HUDEP-2 (cell line): ENCODE data around the gene SBNO1.
"Not testable (repeated sequence)": the region's sequence is repeated elsewhere in the genome, so short reads cannot be mapped to it uniquely, and the experiment has no call there.

Experiments used
- DNase-seq, 76 experiments: peaks; one replicate each; lab custom pipeline; 2025; ENCODE audit not compliant: unreplicated experiment in 76 of 76; lab: John Stamatoyannopoulos, UW

SBNO1 gene

DNA sequence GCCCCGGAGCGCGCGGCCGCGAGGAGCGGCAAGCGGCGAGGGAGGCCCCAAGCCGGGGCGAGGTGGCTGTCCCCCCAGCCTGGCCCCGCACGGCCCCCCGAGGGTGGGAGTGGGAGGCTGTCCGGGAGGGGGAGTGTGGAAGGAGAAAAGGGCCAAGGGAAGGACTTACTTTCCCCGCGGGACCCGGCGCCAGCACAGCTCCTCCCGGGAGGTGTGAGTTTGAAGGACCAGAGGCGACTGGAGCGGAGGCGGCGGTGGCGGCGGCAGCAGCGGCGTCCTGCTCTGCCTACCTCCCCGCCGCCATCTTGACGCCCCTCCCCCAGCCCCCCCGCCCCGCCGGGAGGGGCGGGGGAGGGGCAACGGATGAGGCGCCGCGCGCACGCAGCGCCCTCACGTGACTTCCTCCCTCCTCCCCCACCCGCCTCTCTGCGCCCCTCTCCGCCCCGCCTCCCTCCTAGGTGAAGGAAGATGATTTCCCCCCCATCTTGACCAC, at the start of gene SBNO1:
TSS of gene SBNO1 (minus strand) at position 316 of the 493 bp plus-strand sequence. CDS start 14,406 bp downstream, outside the sequence.
- DNase-seq, result peak in 71 of 76 experiments; percentile 31 to 95 (median 85)

DNA sequence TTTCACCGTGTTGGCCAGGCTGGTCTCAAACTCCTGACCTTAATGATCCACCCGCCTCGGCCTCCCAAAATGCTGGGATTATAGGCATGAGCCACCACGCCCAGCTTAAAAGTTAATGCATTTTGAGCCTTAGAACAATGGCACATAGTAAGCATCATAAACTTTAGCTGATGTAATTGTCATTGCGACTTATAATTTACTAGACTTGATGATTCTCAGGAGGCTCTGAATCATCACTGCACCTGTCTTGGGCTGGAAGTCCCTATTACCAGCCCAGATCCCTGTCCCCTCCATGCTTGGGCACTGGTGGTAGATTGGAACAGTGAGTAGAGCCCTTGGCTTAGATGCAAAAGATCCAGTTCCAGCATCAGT, 45.4 kb upstream of the SBNO1 start:
- DNase-seq, result no peak

DNA sequence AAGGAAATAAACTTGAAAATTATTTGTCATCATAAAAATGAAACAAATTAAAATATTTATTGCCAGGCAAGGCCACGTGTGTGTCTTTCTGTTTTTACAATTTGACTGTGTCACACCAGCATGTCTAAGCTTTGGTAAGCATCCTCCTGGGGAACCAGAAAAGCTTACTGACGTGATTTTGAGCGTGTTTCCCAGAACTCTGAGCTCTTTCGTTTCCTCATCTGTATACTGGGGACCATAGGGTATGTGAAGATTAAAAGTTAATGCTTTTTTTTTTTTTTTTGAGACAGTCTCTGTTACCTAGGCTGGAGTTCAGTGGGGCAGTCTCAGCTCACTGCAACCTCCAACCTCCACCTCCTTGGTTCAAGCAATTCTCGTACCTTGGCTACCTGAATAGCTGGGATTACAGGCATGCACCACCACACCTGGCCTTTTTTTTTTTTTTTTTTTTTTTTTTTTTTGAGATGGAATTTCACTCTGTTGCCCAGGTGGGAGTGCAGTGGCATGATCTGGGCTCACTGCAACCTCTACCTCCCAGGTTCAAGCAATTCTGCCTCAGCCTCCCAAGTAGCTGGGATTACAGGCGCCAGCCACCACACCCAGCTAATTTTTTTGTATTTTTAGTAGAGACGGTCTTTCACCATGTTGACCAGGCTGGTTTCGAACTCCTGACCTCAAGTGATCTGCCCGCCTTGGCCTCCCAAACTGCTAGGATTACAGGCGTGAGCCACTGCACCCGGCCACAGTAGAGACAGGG, 44.8 kb upstream of the SBNO1 start:
- not testable (repeated sequence) for DNase-seq

DNA sequence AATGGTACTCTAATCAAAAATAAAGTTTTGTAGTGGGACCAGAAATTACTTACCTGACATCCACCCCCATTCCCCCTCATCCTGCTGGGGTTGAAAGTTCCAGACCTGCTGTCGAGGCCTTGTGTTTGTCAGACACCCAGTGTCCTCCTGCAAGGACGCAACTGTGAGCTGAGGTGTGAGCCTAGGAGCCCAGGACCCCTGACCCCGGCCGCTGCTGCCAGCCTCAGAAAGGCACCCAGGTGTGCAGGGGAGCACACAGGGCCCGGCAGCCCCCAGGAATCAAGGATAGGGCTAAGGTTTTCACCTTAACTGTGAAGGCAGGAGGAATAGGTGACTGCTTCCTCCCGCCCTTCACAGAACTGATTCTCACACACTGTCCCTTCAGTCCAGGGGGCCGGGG, 44.0 kb upstream of the SBNO1 start:
- not testable (repeated sequence) for DNase-seq

DNA sequence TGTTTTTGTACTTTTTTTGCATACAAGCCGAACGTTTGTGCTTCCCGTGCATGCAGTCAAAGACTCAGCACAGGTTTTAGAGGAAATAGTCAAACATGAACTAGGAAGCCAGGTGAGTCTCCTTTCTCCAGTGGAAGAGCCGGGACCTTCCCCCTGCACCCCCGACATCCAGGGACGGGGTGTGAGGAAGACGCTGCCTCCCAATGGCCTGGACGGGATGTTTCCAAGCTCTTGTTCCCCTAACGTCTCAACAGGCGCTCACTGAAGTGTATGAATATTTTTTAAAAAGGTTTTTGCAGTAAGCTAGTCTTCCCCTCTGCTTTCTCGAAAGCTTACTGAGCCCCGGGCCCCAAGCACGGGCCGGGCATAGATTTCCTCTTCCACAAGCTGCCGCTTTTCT, 43.3 kb upstream of the SBNO1 start:
- DNase-seq, result not testable (repeated sequence)

DNA sequence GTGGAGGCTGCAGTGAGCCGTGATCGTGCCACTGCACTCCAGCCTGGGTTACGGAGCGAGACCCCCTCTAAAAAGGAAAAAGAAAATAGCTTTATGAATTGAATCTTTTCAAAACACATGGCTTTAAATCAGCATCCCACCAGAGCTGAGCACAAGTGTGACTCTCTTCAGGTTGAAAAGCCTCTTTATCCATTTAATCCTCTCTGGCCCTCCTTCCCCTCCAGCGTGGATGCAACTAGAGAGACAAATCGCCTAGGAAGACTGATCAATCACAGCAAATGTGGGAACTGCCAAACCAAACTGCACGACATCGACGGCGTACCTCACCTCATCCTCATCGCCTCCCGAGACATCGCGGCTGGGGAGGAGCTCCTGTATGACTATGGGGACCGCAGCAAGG, 42.6 kb upstream of the SBNO1 start:
- not testable (repeated sequence) for DNase-seq

DNA sequence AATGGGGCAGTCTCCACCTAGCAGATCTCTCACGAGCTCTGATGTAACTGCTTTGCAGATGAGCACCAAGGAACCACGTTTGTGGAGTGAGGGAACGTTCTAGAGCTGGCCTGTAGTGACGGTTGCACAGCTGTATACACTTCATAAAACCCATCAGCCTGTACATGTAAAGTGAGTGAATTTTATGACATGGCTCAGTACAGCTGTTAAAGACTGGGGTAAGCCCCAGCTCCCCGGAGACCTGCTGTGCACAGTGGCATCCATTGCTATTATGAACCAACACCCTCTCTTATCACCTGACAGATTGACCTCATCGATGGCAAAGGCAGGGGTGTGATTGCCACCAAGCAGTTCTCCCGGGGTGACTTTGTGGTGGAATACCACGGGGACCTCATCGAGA, 39.9 kb upstream of the SBNO1 start:
- DNase-seq, result no peak

DNA sequence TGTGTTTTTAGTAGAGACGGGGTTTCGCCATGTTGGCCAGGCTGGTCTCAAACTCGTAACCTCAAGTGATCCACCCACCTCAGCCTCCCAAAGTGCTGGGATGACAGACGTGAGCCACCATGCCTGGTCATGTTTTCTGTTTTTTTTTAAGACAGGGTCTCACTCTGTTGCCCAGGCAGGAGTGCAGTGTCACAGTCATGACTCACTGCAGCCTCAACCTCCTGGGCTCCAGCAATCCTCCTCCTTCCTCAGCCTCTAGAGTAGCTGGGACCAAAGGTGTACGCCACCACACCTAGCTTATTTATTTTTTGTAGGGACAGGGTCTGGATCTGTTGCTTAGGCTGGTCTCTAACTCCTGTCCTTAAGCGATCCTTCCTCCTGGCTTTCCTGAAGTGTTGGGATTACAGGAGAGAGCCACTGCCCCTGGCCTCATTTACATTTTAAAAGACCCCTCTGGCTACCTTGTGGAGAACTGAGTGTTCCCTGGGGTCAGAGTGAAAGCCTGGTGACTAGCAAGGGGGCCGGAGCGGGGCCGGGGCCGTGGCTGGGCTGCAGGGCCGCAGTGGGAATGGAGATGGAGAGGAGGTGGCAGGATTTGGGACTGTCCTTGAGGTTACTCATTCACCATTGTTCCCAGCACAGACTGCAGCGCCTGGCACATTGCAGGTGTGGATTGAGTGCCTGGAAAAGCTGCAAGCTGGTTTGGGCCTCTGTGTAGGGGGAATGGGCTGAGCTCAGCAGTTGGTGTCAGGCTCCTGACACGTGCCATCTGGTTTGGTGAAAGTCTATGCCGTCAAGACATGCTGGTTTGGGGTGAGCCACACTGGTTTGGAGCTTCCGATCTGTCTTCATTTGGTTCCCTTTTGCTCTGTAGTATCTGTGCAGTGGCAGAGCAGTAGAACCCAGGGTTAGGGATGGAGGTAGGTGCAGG, 37.4 kb upstream of the SBNO1 start:
- no peak for DNase-seq

DNA sequence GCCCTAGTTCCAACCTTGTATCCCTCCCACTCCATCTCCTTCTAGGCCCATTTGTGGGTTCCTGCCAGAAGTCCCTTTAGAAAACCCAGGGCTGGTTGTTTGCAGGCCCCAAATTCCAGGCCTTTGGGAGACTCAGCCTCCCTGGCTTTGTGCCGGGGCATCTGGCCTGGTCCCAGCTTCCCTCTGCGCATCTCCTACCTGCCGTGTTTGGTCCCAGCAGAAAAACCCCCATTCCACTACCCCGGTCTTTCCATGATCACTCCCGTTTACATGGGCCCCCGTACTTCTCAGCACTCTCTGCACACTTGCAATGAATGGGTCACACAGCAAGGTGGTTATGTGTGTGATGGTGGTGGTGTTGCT, 34.6 kb upstream of the SBNO1 start:
- DNase-seq, result no peak

DNA sequence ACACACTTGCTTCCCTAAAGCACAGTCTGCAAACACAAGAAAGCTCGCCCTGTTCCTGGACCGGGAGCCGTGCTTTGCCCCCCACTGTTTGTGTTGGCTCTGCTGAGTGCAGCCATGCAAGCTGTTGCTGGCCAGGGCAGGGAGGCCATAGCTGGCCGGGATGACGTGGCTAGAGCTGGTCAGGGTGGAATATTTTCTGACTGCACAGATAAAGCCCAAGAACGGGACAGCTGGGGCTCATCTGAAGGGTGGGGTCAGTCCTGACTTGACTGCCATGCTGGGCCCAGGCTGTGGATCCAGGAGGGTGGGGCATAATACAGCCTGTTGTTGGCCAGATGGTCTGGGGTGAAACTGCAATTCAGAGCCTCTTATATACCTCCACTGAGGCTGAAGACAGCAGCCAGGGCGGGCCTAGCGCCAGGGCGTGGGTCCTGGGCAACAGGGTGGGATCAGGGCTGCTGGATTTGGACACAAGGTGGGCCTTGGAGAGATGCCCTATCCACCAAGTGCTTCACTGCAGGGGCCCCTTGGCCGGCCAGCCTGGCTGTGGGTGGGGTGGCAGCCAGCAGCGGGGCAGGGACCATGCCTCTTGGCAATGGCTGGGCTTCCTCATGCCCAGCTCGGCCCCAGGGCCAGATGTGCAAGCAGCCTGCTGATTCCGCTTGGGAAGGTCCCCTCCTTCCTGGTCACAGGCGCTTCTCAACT, 34.1 kb upstream of the SBNO1 start:
- peak in 36 of 76 experiments; percentile 6 to 66 (median 29) for DNase-seq

DNA sequence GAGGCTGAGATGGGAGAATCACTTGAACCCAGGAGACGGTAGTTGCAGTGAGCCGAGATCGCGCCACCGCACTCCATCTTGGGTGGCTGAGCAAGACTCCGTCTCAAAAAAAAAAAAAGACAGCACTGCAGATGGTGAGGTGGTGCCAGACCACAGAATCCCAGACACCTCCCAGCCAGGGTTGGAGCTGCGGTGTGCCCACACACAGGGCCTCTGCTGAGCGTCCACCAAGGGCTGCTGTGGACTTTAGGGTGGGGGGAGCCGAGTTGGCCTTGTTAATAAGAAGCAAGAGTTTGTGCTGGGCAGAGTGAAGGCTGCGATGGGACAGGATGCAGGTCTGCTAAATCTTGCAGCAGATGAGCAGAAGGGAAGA, 33.5 kb upstream of the SBNO1 start:
- DNase-seq, result no peak

DNA sequence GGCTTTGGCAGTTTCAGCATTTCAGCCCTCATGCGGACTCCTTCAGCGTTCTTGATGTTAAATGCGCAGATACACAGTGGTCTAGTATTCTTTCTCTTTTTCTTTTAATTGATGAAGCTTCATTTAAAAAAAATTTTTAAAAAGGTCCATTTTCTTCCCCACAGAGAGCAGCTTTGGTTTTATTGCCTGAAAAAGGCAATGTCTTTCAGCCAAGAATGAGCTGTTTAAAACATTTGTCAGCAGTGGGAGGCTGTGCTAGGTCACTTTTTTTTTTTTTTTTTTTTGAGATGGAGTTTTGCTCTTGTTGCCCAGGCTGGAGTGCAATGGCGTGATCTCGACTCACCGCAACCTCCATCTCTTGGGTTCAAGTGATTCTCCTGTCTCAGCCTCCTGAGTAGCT, 32.8 kb upstream of the SBNO1 start:
- DNase-seq, result no peak

DNA sequence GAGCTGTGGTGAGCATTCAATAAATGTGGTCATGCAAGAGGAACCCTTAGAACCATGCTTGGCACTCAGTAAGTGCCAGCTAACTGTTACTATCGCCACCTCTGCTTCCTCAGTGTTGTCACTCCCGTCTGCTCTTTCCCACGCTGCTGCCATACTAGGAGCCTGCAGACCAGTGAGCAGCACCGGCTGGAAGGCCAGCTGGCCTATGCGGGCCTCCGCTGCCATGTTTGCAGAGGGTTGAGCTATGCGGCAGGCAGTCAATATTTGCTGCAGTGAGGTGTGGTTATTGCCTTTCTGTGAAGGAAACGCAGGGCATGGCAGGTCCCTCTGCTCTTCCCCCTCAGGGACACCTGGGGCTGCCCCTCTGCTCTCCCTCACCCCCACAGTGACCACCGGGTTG, 32.3 kb upstream of the SBNO1 start:
- DNase-seq, result no peak

DNA sequence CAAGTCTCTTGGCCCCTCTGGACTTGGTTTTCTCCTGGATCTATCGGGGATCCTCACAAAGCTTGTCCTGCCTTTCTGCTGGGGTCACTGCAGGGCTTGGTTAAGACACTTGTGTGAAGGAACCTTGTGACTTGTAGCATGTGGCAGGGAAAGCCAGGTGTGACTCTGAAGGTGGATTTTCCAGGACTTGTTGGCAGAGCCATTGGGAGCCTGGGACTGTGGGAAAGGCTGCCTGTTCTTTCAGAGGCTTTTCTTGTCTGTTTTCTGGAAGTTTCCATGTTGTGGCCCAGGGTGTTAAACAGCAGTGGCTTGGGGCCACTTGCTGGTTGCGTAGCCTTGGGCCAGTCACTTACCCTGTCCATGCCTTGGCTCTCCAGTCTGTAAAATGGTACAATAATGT, 31.9 kb upstream of the SBNO1 start:
- no peak for DNase-seq

DNA sequence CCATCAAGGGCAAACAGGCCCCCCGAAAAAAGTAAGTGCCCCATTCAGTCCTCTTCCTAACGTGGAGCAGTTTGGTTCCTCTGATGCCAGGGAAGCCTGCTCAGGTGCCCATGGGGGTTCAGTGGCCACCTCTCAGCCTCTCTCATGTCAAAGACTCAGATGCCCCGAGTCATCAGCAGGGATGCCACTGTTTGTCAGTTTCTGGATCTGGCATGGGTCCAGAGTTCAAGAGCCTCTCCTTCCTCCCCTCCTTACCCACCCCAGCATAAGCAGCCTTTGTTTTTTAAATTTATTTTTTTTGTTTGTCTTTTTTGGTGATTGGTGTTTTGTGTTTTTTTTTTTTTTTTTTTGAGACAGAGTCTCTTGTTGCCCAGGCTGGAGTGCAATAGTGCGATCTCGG, 30.6 kb upstream of the SBNO1 start:
- peak in 3 of 76 experiments; percentile 5 to 13 (median 8) for DNase-seq

DNA sequence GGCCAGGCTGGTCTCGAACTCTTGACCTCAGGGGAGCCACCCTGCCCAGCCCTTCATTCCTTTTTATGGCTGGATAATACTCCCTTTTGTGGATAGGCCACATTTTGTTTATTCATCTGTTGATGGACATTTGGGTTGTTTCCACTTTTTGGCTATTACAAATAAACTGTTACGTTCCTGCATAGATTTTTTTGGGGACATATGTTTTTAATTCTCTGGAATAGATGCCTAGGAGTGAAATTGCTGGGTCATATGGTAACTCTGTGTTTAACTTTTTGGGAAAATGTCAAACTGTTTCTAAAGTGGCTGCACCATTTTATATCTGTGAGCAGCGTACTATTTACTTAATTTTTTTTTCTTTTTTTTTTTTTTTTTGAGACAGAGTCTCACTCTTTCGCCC, 29.1 kb upstream of the SBNO1 start:
- no peak for DNase-seq

DNA sequence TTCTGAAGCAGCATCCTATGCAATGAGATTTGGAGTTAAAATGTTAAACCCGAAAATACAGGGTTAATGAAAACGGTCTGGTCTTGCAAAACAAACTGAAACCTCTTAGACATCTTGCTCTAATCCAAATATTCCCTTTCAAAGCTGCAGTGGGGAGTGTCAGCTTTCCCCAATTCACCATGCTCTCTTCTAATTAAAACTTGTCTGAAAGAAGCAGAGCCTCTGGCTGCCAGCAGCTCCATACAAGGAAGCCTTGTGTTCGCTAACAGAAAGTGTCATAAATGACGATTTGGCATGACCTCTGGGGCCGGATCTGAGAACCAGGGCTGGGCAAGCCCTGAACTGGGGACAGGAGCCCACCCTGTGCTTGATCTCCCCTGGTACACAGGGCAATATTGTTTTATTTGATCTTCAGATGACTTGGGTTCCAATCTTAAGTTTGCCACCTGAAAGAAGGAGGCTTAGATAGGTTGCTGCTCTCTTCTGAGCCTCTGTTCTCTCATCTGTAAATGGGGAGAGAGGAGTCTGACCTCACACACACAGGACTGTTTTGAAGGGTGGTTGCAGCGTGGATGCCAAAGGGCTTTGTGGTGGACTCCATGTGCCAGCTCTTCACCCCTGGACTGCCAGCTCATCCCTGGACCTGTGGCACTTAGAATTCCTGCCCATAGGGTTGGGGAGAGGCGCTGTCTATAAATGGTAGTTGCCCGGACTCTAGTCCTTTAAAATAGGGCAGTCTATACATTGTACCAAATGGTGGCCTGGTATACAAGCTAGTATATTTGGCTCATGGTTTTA, 27.1 kb upstream of the SBNO1 start:
- no peak for DNase-seq

DNA sequence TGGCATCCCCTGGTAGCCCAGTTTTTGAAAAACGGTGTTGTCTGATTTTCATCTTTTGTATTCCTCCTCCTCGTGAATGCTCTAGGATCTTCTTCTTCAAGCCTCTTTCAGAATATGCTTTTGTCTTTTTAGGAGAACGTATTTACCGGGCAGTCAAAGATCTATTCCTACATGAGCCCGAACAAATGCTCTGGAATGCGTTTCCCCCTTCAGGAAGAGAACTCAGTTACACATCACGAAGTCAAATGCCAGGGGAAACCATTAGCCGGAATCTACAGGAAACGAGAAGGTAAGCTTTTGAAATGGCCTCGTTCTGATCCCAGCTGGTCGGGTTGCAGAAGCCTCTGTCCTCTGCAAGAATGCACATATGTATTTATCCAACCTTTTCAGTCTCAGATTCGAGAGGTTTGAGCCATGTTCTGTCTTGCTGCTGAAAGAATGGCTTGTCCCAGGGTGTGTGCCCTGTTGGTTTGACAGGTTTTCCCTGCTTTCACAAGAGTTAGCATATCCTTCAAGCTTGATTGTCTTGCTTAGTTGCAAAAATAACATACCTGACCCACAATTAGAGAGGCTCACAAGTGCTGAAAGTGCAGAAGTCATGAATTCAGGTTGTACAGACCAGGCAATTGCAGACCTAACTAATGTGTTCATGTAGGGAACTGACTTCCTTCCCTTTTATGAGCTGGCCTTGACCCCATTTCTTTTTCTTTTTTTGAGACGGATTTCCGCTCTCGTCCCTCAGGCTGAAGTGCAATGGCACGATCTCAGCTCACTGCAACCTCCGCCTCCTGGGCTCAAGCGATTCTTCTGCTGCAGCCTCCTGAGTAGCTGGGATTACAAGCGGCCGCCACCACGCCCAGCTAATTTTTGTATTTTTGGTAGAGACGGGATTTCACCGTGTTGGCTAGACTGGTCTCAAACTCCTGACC, 26.1 kb upstream of the SBNO1 start:
- no peak for DNase-seq
